LNCAP (cell line): ENCODE data around the gene EIF2D.

ENCODE experiments used
- TF ChIP-seq, protein P1 (sequence below): fragments of 450-650 bp; IDR thresholded peaks from 2 replicates; pipeline ENCODE4 v1.5.1; 2017; ENCODE audit warnings: mild to moderate bottlenecking

The EIF2D gene

GRCh38 chr1:206568779-206569352 is 43.4 kb downstream of the EIF2D start:
- TF ChIP-seq, protein P1, sequence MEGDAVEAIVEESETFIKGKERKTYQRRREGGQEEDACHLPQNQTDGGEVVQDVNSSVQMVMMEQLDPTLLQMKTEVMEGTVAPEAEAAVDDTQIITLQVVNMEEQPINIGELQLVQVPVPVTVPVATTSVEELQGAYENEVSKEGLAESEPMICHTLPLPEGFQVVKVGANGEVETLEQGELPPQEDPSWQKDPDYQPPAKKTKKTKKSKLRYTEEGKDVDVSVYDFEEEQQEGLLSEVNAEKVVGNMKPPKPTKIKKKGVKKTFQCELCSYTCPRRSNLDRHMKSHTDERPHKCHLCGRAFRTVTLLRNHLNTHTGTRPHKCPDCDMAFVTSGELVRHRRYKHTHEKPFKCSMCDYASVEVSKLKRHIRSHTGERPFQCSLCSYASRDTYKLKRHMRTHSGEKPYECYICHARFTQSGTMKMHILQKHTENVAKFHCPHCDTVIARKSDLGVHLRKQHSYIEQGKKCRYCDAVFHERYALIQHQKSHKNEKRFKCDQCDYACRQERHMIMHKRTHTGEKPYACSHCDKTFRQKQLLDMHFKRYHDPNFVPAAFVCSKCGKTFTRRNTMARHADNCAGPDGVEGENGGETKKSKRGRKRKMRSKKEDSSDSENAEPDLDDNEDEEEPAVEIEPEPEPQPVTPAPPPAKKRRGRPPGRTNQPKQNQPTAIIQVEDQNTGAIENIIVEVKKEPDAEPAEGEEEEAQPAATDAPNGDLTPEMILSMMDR: no peak

GRCh38 chr1:206568256-206568655 is 44.0 kb downstream of the EIF2D start:
- TF ChIP-seq, protein P1: no peak

- TF ChIP-seq, protein P1: no peak
These were observed 45.3 kb downstream of the EIF2D start for GRCh38 chr1:206566999-206567398.

DNA sequence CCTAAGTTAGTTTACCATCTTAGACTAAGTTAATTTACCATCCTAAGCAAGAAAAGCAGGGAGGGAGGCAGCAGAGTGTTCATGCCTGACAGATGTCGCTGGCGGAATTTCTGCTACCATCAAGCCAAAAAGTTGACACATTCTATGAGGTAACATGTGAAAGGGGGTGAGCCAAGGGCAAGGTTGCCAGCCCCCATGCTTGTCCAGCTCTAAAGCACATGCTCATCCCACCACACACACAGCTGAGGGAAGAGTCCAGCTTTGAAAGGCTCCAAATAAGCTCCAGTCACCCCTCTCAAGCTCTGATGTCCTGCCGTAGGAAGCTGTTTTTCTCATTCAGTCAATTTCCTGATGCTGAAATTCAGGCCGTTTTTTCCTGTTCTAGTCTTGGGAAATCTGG is 46.3 kb downstream of the EIF2D start:
- TF ChIP-seq, protein P1: no peak

- TF ChIP-seq, protein P1: no peak
These were observed 48.7 kb downstream of the EIF2D start for GRCh38 chr1:206563367-206564207.

DNA sequence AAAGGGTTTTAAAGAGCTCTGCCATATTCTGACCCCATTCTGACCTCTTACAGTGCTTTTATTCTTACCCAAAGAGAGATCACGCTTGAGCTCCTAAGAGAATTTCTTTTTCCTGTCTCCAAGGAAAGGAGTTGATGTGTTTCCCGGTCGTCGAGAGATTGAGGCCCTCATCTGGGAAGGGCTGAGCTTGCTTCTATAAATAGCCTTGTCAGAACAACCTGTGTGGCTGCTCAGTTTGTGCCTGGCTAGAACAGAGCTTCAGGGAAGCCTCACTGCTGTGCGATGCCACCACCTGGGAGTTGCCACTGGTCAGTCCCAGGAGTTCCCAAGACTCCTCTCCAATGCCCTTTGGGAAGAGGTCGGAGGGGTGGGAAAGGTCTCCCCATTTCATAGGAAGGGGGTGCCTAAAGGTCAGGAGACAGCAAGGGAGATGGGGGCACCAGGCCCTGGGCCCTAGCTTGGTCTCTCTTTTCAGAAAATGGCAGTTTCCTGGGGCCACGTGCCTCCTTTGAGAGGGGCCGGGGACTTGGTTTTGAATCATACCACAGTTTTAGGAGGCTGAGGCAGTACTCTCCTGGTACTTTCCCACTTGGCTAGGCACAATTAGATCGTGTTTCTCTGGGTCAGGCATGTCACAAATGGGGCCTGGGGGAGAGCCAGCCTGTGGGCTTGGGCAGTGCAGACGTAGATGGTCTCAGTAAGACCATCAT is 52.1 kb downstream of the EIF2D start:
- TF ChIP-seq, protein P1: no peak

GRCh38 chr1:206559672-206559995 is 52.6 kb downstream of the EIF2D start:
- TF ChIP-seq, protein P1: no peak
